HG03439 (cell line): ENCODE measurements around the gene GORASP1.
A peak's percentile ranks its signal among the peaks of the same experiment; 100 is the strongest.

Experiments used
- ATAC-seq: cut with Tn5 transposase; IDR thresholded peaks from one replicate; pipeline ENCODE4 v1.9.1; 2021; ENCODE audit warnings: mild to moderate bottlenecking, moderate library complexity; ENCODE audit not compliant: unreplicated experiment

Gene GORASP1

DNA sequence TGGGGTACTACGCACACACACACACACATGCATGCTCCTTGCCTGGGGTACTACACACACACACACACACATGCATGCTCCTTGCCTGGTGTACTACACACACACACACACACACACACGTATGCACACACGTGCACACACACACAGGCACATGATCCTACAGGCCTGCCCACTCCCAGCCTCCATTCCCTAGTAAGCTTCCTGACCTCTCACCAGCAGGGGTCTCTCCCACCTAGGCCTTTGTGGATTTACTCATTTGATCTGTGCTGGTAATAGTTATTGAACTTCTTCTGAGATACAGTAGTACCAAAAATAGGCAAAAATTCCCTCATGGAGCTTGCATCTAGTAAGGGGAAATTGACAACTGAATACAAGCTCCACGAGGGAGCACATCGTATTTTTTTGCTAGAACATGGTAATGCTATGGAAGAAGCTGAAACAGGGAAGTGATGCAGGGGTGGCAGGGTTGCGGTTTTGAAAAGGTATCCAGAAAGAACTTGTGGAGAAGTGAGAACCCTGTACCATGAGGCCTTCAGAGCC is 19.2 kb upstream of the GORASP1 start:
- ATAC-seq, result no peak

DNA sequence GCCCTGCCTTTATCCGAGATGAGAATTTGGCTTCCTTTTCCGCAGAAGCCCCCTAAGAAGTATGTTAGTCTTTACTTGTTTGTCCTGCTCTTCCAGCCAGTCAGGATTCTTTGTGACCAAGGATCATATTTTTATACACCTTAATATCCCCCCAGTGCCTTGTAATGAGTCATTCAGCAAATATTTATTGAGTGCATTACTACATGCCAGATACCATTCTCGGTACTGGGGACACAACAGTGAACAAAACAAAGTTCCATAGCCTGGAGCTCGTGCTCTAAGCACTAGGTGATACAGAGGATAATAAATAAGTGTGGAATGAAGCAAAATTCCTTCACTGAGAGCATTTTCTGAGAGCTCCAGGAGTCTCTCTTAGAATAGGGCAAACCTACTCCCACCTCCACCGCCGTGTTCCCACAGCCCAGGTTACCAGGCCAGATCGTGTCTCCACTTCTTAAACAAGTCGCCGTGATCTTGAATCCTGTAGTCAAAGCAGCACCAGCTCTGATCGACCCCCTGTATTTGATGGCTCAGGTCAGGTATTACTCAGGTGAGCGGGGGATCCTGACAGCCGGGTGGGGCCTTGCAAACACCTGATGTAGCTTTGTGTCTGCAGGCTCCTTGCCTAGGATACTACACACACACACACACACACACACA is 18.5 kb upstream of the GORASP1 start:
- ATAC-seq, result no peak

DNA sequence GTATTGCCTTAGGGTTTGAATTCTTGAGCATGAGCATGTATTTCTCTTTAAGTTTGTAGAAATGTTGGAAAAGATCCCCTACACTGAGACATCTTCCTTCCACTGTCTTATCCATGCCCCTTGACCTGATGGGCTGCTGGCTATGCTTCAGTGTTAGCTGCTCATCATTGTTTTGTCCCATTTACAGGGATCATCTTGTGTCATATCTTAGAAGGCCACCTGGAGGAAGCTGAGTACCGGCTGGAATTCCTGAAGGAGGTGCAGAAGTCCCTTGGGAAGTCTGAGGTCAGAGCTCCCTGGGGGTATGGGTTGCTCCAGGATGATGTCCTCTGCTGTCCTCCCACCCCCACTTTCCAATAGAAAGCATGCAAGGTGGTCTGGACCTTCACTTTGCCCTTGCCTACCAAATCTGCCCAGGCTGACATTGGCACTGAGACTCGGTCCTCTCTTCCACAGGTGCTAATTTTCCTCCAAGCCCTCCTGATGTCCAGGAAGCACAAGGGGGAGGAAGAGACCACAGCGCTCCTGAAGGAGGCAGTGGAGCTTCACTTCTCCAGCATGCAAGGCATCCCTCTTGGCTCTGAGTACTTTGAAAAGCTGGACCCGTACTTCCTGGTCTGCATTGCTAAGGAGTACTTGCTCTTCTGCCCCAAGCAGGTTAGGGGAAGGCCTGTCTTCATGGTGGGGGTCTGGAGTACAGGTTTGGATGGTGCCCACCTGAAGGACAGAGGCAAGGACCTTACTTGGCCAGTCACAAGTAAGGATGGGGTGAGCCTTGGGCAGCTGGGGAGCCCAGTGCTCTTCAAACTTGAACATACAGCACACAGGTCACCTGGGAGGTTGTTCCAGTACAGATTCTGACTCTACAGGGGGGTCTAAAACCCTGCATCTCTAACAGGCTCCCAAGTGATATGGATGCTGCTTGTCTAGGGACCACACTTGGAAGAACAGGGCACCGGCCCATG is 17.7 kb upstream of the GORASP1 start:
- no peak for ATAC-seq

DNA sequence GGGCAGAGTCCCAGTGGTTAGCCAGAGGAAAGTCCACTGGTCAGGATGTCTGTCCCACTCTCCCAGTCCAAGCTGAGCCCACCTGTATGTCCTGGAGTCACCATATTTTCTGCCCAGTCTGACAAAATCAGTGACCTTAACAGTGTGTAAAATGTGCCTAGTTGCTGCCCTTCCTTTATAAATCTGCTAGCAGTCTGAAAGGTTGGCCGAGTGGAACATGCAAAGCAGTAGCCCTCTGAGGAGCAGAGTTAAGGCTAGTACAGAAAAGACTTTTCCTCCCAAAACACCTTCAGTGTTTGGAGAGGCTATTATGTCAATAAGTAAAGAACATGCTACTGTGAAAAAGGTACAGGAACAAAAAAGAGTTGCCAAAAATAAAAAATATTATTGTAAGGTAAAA is 15.4 kb upstream of the GORASP1 start:
- ATAC-seq, result peak; percentile 57

DNA sequence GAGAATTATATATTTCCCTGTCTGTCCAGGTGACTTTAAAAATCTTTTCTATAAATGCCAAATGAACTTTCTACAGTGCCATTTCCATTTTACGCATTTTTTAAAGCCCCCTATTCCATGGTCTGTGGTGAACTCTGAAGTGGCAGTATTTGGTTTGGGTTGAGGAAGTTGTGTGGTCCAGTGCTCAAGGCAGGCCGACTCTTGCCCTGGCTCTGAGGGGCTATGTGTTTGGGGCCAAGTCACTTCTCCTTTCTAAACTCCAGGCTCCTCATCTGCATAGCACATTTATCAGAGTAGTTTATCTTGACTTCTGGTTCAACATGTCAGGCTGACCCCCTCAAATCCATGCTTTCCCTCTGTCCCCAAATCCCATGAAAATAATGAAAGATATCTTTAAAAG is 14.2 kb upstream of the GORASP1 start:
- no peak for ATAC-seq

DNA sequence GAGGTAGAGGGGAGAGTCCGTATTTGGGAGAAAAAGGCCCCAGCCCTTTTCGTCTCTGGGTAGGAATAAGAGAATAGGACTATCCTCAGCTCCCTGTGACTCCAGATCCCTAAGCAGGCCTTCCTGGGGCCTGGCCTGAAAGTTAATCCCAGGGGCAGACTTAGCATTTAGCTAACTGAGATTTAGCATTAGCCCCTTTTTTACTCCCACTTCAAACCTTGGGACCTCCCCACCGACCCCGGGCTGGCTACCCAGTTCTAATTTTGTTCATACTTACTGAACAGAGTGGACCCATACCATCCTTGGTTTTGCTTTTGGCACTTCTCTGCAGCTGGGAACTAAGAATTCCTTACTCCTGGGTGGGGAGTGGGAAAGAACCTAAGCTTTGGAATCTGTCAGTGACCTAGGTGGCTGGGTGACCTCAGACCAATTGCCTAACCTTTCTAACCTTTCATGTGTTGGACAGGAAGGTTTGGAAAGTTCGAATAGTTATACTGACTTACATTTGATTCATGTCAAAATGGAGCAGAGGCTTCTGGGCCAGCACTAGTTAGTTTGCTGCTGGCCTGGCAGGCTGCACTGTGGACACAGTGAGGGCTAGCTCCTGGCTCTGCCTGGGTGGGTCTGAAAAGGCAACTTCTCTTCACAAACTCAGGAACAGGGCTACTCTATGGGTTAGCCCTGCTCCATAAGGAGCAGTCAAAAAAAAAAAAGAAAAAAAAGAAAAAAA is 11.7 kb upstream of the GORASP1 start:
- ATAC-seq, result no peak

DNA sequence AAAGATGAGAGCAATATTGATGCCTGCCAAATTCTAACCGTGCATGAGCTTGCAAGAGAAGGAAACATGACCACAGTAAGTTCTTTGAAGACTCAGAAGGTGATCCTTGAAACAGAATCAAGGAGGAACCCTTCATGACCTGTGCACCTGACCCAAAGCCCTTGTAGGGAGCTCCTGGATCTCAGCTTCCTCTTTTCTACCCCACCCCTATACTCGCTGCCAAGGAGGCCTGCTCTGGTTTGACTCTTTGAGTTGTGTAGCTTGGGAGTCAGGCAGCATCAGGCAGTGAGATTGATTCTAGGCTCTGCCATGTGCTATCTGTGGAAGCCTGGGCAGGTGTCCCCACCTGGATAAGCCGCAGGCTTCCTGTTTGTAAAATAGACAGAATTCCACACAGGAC is 10.7 kb upstream of the GORASP1 start:
- ATAC-seq, result no peak

DNA sequence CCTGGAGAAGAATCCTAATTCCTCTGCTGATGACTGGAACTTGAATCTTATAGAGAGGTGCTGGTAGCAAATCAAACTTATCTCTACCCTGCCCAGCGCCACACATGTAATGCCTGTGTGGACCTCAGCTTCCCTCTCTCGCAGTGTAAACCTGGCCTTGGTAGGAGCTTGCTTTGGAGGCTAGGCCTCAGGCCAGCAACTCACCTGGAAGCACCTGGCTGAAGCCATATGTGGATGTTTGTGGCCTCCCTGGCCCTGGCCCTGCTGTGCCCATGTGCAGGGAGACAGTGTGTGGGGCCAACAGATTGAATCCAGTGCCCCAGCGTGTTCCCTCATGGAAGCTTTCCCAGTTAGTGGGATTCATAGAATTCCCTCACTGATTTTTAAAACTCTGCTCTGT is 8.4 kb upstream of the GORASP1 start:
- no peak for ATAC-seq

DNA sequence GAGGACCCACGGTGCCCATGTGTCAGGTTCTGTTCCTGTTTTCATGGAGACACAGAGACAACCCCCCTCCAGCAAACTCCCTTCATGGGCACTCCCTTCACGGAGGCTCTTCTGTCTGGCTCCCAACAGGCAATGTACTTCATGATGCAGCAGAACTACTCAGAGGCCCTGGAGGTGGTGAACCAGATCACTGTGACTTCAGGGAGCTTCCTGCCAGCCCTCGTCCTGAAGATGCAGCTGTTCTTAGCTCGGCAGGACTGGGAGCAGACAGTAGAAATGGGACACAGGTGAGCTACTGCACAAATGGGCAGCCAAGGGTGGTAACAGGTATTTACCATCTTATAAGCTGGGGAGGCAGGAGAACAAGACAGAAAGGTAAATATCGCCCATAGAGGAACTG is 7.0 kb upstream of the GORASP1 start:
- no peak for ATAC-seq

DNA sequence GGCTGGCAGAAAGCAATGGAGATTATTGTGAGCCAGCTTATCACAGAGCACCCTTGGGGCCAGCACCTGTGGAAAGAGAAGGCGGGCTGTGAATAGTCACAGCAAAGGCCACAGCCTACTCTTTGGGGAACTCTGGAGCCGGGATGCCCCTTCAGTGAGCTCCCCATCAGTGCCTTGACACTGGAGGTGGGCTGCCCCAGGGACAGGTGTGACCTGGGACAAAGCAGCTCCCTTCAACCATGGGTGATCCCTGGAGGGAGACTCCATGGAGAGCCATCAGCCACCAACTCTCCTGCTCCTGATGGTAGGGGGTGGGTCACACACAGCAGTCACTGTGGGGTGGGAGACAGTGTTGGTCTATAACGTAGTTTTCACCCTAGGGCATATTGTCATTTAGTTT is 5.9 kb upstream of the GORASP1 start:
- no peak for ATAC-seq

DNA sequence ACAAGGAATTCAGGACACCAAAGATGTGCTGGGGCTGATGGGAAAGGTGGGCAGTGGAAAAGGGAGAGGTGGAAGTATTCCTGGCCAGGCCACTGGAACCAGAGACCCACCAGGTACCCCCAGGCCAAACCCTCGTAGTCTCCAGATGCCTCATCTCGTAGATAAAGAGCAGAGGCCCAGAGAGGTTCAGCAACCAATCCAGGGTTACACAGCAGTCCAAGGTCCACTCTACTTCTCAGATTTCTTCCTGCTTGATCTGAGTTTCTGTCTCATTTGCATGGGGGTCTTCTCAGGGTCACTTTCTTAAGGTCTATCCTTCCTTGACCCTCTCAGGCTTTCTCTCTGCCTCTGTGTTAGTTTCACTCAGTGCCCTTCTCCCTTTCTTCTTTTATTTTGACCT is 5.1 kb upstream of the GORASP1 start:
- no peak for ATAC-seq

DNA sequence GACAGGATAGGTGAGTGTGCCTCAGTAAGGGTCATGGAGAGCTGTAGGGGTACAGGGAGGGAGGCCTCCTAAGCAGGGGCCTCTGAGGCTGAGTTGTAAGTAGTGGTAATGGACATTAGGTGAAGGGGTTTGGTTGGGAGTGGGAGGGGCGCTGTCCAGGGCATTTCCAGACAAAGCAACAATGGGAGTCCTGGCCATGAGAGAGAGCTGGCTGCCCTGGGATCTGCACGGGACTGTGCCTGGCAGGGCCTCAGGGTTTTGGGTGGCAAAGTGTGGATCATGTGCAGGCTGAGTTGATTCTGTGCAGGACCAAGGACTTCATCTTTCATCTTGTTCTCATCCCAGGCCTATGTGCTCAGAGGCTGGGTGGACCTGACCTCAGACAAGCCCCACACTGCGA is 4.7 kb upstream of the GORASP1 start:
- ATAC-seq, result no peak

DNA sequence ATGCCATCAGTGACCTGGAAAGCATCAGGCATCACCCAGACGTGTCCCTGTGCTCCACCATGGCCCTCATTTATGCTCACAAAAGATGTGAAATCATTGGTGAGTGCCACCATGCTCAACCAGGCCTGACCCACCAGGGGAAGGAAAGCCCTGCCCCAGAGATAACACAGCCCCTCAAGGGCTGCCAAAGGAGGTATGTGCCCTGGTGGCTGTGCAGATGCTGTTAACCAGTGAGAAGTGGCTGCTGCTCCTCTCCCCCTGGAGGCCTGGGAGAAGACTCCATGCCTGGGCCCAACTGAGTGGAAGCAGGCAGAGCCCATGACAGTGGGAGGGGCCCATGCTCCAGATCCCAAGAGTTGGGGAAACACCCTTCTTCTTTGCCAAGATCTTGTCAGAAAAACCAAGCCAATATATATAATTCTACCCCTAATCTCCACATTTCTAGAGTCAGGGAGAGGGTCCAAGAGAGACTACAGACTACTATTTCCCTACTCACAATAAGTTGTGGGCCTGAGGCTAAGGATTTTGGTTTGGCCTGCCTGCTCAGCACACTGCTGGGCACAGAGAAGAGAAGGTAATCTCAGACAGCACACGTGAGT is 2.7 kb upstream of the GORASP1 start:
- ATAC-seq, result no peak

DNA sequence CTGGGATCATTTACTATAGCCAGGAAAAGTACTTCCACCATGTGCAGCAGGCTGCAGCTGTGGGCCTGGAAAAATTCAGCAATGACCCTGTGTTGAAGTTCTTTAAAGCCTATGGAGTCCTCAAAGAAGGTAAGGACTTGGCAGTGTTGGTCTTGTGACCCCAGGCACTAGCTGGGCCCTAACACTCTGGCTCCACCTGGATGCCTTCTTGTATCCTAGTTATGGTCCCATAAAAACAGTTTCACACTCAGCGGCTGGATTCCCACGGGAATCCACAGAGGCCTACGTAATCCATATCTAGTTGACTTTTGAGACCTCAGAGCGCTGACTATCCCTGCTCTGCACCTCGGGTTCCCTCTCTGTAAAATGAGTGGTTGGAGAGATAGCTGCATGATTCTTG is 1.7 kb upstream of the GORASP1 start:
- no peak for ATAC-seq

DNA sequence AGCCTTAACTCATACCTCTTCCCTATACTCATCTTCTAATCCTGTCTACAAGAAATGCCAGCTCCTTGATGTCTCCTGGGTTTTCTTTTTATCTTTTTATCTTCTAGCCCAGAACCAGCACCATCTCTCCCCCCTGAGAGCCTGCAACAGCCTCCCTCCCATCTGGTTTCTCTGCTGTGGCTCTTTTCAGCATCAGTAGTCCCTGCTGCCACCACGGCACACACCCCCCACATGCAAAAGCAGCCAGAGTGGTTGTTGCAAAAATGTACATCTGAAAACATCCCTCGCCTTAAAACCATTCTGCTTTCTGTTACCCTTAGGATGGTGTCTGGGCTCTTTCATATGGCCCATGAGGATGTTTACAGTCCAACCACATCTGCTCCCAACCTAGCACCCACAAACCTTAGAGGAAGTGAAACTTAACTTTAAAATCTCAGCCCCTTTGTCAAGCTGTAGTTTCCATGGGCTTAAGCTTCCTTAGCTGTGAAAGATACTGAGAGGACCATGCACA is 828 bp upstream of the GORASP1 start:
- peak; percentile 57 for ATAC-seq

DNA sequence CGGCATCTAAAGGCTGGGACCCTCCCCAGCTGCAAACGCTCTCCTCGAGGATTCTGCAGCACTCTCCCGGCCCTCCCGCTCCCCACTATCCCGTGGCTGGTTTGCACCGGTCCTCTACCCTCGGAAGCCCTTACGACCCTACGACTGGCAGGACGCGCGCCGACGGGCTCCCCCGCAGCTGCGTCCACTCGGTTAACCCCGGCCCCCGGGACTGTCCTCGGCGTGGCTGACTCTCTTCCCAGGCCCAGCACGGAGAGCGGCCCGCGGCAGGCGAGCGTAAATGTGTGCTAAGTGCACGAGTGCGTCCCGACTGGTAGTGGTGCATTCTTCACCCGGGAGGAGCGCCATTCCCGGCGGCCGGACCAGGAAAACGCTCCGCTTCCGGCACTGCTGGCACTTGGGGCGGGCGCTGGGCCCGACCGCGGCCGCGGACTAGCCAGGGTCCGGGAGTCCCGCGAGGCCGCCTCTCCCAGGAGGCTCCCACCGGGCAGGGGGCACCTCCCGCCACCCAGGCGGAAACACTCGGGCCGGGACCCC is 508 bp downstream of the GORASP1 start:
- ATAC-seq, result peak; percentile 1

DNA sequence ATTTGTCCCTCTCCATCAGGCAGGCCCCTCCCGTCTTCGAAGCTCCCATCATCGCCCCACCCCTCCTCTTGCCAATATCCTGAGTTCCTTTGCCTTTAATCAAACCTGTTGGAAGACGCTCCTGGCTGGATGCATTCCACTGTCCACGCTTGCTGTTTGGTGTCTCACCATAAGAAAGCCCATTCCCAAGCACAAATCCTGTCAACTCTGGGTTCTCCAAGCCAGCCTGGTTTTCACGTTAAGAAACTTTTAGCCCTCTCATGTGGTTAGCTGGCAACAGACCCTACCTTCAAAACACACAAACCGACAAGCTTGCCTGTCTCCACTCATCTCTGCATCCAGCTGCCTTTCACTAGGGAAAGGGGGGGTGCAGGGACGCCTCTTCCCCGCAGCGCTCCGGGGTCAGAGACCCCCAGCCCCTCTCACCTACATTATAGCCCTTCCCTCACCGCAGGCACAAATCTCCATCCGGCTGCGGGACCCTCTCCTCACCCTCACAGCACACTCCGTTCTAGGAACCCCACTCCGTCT is 1.1 kb downstream of the GORASP1 start:
- no peak for ATAC-seq

DNA sequence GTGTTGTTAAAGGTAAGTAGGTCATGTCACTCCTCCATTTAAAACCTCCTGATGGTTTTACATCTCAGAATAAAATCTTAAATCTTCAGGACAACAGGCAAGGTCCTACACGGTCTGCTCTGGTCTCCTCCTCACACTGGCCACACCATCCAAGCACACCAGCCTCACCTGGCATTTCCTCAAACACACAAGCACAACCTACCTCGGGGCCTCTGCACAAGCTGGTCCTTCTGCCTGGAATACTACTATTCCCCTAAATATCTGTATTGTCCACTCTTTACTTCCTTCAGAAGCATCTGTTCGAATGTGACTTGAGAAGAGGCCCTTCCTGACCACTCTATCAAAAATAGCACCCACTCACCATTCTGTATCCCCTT is 1.8 kb downstream of the GORASP1 start:
- ATAC-seq, result no peak

DNA sequence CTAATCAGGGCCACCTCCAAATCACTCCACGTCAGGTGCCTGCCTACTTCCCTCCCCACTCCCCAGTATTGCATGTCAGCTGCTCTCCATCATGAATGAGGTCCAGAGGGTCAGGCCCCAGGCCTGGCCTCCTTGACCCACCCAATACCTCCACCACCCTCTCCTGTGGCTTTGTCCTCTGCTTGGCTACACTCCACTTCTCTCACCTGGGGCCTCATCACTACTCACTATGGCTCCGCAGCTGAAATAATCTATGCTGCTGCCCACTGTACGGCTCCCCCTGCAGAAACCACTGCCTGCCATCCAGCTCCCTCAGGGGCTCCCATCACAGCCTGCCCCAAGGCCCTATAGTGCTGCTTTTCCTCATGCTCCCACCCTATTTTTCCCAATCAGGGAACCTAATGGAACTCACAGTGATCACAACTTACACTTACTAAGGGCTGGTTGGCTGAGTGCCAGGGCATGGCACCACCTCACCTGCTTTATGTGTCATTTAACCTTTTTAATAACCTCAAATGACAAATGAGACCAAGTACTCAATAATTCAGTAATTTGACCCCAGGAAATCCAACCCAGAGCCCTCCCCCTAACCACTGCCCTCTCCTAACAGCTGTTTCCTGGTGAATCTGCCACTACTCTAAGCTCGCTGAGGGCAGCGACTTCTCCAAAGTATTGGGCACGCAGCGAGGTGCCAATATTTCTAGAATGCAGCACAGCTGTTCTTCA is 2.3 kb downstream of the GORASP1 start:
- ATAC-seq, result no peak
